Spleen (tissue), 7 donors: ENCODE data around the gene RETSAT.

ENCODE experiments used
- POLR2A ChIP-seq, 3 donors: fragments of 450-650 bp; IDR thresholded peaks; one replicate each; pipeline ENCODE4 v1.5.1; 2017; ENCODE audit warnings: antibody characterized with exemption in 3 of 3, mild to moderate bottlenecking in 1 of 3
- TF ChIP-seq, protein P1 (sequence below), 11 experiments: fragments of 200-600 bp in 7 of 11; fragments of 450-650 bp in 4 of 11; sonication (generic) in 4 of 11; IDR thresholded peaks in 8 of 11; conservative IDR thresholded peaks in 3 of 11; 1 replicate in 7 of 11; 2 replicates in 4 of 11; pipeline versions ENCODE4 v1.4.0 to v1.8.0; 2016 to 2021; ENCODE audit warnings: antibody characterized with exemption in 11 of 11, inconsistent platforms in 4 of 11, mild to moderate bottlenecking in 1 of 11
- donor health status: DM: no; HTN: no; CAD: no; lungs with moderate emphysema.
- donor health status: DM: no; HTN: no; CAD: no.
- donor health status: DM: no; HTN: no; CAD: no.

DNA sequence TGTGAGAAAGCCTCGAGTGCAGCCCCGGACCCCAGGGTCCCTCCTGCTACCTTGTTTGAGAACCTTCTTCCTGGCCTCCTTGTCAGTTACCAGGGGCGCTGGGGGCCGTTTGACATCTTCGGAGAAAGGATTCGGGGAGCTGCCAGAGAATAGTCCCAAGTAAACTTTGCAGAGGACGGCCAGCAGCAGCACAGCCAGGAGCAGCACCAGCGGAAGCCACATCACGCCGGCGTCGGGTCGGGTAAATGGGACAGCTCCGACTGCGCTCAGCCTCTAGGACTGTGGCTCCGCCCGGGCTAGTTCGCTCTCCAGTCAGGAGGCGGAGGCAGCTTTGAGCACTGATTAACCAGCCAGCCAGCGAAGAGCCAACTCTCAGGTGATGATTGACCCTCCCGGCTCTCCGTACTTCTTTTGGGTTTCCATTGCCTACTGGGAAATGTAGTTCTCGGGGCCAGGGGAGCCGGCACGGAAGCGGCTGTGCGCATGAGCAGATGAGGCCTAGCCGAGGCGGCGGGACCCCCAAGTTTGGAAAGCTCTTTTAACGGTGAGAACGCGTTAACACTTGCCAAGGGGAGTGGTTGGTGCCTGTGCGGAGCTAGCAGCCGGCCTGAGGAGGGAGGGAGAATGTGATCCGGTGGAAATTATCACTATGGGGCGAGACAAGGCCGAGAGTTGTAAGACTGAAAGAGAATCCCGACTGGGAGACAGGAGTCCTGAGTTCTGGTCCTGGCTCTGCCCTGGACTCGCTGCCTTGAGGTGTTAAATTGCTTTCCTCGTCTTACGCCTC is at the start of gene RETSAT, which contains the start of gene ELMOD3:
- TF ChIP-seq, protein P1, sequence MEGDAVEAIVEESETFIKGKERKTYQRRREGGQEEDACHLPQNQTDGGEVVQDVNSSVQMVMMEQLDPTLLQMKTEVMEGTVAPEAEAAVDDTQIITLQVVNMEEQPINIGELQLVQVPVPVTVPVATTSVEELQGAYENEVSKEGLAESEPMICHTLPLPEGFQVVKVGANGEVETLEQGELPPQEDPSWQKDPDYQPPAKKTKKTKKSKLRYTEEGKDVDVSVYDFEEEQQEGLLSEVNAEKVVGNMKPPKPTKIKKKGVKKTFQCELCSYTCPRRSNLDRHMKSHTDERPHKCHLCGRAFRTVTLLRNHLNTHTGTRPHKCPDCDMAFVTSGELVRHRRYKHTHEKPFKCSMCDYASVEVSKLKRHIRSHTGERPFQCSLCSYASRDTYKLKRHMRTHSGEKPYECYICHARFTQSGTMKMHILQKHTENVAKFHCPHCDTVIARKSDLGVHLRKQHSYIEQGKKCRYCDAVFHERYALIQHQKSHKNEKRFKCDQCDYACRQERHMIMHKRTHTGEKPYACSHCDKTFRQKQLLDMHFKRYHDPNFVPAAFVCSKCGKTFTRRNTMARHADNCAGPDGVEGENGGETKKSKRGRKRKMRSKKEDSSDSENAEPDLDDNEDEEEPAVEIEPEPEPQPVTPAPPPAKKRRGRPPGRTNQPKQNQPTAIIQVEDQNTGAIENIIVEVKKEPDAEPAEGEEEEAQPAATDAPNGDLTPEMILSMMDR (IDR thresholded peaks at IDR 0.05 in 8 of 11, conservative IDR thresholded peaks at IDR 0.05 in 3 of 11), result peak in 4 of 11 experiments; percentile 9 to 27 (median 24)
- TF ChIP-seq POLR2A (IDR thresholded peaks at IDR 0.05), result peak in 2 of 3 donors; percentile 64 to 81
